HG02678 (cell line): ENCODE measurements around the gene MROH2A.
"Not testable (repeated sequence)": the region's sequence is repeated elsewhere in the genome, so short reads cannot be mapped to it uniquely, and the experiment has no call there.

Experiments used
- ATAC-seq: cut with Tn5 transposase; IDR thresholded peaks from one replicate; pipeline ENCODE4 v1.9.1; 2021; ENCODE audit warnings: mild to moderate bottlenecking, moderate library complexity; ENCODE audit not compliant: unreplicated experiment

Gene MROH2A

GRCh38 chr2:233853353-233853752 is 75.2 kb downstream of the MROH2A start:
- no peak for ATAC-seq

GRCh38 chr2:233853883-233854240 is 75.7 kb downstream of the MROH2A start:
- ATAC-seq, result no peak

GRCh38 chr2:233854241-233854981 is 76.3 kb downstream of the MROH2A start, which contains the start of gene HJURP:
TSS of gene HJURP (minus strand) at chr2:233854535. CDS start at chr2:233854500, 35 bp downstream.
- ATAC-seq, result peak; percentile 96

- no peak for ATAC-seq
Measured at GRCh38 chr2:233855345-233855744, 77.2 kb downstream of the MROH2A start.

DNA sequence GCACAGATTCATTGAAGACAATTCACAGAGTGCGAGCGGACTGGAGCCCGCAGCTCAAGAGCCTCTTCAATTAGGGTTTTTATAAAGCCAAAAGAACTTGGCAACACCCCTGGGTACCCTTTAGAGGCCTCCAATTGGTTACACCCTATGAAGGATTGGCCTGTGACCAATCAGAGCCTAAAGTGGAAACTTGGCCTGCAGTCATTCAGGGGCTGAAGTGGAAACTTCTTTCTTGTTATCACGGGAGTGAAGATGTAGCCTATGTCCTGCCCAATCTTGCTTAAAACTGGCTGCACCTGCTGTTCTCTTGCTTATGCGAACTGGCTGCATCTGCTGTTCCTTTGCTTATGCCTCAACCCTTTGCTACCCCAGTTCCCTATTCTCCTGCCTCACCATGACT is 78.1 kb downstream of the MROH2A start:
- ATAC-seq, result no peak

DNA sequence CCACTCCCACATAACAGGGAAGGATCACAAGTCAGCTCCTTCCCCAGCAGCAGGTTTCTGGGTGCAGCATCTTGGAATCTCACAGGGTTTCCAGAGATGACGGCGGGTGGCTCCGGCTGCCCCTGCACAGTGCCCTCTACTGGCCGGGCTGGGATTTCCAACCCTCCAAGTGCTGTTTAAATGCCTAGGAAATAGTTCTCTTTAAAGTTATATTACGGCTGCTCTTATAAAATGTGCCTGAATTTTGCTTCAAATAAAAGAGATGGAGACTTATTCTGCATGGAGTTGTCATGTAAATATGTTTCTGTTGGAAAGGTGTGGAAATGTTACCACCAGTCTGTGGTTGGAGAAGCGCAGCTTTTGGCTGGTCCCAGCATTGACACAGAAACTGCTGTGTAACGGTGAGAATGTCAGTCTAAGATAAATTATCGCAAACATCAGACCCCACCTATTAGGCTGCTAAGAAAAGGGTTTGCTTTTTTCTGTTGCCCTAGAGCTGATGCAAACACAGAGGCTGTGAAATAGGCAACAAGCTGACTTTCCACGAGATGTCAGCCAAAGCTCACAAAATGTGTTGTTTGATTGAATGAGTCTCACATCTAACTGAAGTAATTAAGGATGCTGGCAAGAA is 79.5 kb downstream of the MROH2A start:
- no peak for ATAC-seq

DNA sequence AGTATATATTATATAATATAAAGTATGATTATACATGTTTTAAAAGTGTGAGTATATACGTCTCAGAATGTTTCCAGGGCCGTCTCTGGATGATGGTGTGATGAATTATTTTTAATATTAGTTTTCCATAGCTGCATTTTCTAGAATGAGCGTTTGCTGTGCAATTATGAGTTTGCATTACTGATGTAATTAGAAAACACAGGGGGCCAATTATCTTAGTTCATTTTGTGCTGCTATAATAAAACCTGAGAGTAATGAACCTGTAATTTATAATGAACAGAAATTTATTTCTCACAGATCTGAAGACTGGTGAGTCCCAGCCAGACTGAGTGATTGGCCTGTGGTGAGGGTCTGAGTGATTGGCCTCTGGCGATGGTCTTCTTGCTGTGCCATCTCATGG is 80.2 kb downstream of the MROH2A start:
- no peak for ATAC-seq

DNA sequence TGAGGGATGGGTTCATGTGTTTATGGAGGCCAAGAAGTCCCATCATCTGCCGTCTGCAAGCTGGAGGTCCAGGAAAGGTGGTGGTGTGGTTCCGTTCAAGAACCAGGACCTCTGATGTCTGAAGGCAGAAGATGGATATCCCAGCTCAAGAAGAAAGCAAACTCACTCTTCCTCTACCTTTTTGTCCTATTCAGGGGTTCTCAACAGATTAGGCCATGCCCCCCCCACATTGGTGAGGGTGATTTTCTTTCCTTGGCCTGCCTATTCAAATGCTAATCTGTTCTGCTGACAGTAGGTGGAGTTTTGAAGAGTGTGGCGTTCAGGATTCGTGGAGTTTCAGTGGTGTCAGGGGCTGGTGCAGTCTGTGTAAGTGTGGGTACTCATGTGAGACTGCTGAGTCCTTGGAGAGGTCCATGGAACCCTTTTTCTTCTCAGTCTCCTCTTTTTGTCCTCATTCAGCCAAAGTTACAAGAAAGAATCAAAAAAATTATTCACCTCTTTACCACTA is 84.2 kb downstream of the MROH2A start:
- no peak for ATAC-seq

DNA sequence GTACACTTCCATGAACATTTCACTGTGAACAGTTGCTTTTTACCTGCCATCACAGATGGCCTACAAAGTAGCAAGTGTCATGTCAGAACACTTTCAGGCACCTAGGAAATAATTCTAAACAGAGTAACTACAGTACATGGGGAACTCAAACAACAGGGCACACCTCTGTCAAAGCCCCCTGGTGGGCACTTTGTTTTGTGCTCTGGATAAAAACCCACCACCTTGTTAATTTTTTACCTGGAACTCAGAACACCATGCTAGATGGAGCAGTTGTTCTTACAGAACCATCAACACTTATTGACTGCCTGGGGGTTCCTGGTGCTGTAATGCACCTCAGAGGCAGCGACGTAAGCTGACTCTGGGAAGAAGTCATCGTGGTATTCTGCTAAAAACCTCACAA is 87.7 kb downstream of the MROH2A start:
- ATAC-seq, result no peak

DNA sequence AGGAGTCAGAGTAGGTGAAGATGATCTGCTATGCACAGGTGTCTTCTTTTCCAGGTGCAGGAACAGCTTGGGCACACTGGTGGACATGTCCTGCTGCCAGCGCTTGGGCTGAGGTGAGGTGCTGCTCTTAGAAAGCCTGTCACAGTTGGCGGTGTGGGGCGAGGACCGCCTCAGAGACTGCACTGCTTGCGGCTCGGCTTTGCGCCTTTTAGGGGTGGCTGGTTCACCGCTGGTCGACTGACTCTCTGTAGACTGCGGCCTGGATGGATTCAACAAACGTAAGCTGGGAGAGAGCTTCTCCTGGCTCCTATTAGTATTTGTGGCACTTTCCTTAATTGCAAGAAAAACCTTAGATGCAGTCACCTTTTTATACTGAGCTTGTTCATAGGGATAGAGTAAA is 88.3 kb downstream of the MROH2A start:
- no peak for ATAC-seq

DNA sequence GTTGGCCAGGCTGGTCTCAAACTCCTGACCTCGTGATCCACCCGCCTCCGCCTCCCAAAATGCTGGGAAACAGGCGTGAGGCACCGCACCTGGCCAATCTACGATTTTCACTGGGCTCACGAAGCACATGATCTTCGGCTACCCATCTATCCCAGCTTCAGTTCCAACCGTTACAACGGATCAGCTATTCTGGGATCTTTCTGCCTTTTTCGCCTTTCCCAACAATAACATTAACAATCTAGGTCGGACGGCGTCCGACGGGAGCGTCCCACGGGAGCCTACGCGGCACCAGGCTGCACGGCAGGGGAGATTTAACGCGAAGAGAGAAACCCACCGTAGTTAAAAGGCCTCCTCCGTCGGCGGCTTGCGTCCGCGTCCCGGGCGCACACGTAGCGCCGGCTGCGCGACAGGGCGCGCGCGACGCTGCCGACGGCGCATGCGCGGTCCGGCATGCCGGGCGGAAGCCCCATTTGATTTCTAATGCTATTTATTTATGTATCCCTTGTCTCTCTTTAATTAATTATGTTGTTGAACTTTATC is 89.9 kb downstream of the MROH2A start, which contains the start of gene MSL3B:
Gene MSL3B, minus strand, starts transcription at position 394 of the 540 bp plus-strand sequence.
- ATAC-seq, result peak; percentile 66

- no peak for ATAC-seq
Measured at GRCh38 chr2:233871432-233871831, 93.3 kb downstream of the MROH2A start.

DNA sequence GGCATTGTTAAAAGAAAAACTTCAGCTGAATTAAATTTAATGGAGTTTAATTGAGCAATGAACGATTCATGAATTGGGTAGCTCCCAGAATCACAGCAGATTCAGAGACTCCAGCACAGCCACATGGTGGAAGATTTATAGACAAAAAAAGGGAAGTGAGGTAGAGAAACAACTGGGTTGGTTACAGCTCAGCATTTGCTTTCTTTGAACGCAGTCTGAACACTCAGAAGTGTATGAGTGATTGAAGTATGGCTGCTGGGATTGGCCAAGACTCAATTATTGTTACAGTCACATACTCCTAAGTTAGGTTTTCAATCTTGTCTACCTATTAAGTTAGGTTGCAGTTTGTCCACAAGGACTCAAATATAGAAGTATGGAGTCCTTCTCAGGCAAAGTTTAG is 94.0 kb downstream of the MROH2A start:
- not testable (repeated sequence) for ATAC-seq

GRCh38 chr2:233882353-233882752 is 104.2 kb downstream of the MROH2A start:
- no peak for ATAC-seq
